Testis (tissue), 2 donors: ENCODE data around the gene OXT.

Experiments
- CTCF ChIP-seq, 3 experiments: fragments of 450-650 bp in 2 of 3; fragments of 200-600 bp in 1 of 3; sonication (generic) in 1 of 3; IDR thresholded peaks; one replicate each; pipeline ENCODE4 v1.5.1; 2016 to 2019; ENCODE audit warnings: antibody characterized with exemption in 3 of 3, mild to moderate bottlenecking in 2 of 3, moderate library complexity in 1 of 3
- POLR2A ChIP-seq: fragments of 450-650 bp; IDR thresholded peaks from one replicate; pipeline ENCODE4 v1.6.1; 2017; ENCODE audit warnings: antibody characterized with exemption, mild to moderate bottlenecking, moderate library complexity

- TF ChIP-seq CTCF (IDR thresholded peaks at IDR 0.05) (no peak), POLR2A (no peak)
These were observed 695 bp upstream of the OXT start for GRCh38 chr20:3070725-3071124.
